ENCODE data around the gene CCDC188.

CCDC188 gene

GRCh38 chr22:20185750-20186149, 34.9 kb upstream of the CCDC188 start:
- no peak for DNase-seq (ENCODE audit: low read depth in 1 of 2, low spot score in 1 of 2)

- no peak for DNase-seq (ENCODE audit: low read depth in 1 of 2, low spot score in 1 of 2)
These were observed 33.8 kb upstream of the CCDC188 start for GRCh38 chr22:20184501-20185165.

- DNase-seq (ENCODE audit: low read depth in 1 of 2, low spot score in 1 of 2): no peak
These were observed 33.0 kb upstream of the CCDC188 start for GRCh38 chr22:20183823-20184222.

GRCh38 chr22:20183101-20183500, 32.2 kb upstream of the CCDC188 start:
- no peak for DNase-seq (ENCODE audit: low read depth in 1 of 2, low spot score in 1 of 2)

GRCh38 chr22:20182365-20182764, 31.5 kb upstream of the CCDC188 start:
- no peak for DNase-seq (ENCODE audit: low read depth in 1 of 2, low spot score in 1 of 2)

- DNase-seq (ENCODE audit: low read depth in 1 of 2, low spot score in 1 of 2): no peak
These were observed 31.0 kb upstream of the CCDC188 start for GRCh38 chr22:20181884-20182236.

- no peak for DNase-seq (ENCODE audit: low read depth in 1 of 2, low spot score in 1 of 2)
These were observed 30.5 kb upstream of the CCDC188 start for GRCh38 chr22:20181194-20181883.

- DNase-seq (ENCODE audit: low read depth in 1 of 2, low spot score in 1 of 2): no peak
These were observed 29.8 kb upstream of the CCDC188 start for GRCh38 chr22:20180640-20181039.

GRCh38 chr22:20180245-20180630, 29.4 kb upstream of the CCDC188 start:
- no peak for DNase-seq (ENCODE audit: low read depth in 1 of 2, low spot score in 1 of 2)

GRCh38 chr22:20179455-20180244, 28.8 kb upstream of the CCDC188 start:
- no peak for DNase-seq (ENCODE audit: low read depth in 1 of 2, low spot score in 1 of 2)

GRCh38 chr22:20178915-20179227, 28.0 kb upstream of the CCDC188 start:
- DNase-seq (ENCODE audit: low read depth in 1 of 2, low spot score in 1 of 2): no peak

- DNase-seq (ENCODE audit: low read depth in 1 of 2, low spot score in 1 of 2): no peak
These were observed 27.4 kb upstream of the CCDC188 start for GRCh38 chr22:20178075-20178914.

- no peak for DNase-seq (ENCODE audit: low read depth in 1 of 2, low spot score in 1 of 2)
These were observed 26.5 kb upstream of the CCDC188 start for GRCh38 chr22:20177217-20177911.

- no peak for DNase-seq (ENCODE audit: low read depth in 1 of 2, low spot score in 1 of 2)
These were observed 25.7 kb upstream of the CCDC188 start for GRCh38 chr22:20176421-20177085.

GRCh38 chr22:20175597-20175900, 24.7 kb upstream of the CCDC188 start:
- no peak for DNase-seq (ENCODE audit: low read depth in 1 of 2, low spot score in 1 of 2)

- no peak for DNase-seq (ENCODE audit: low read depth in 1 of 2, low spot score in 1 of 2)
These were observed 24.1 kb upstream of the CCDC188 start for GRCh38 chr22:20174785-20175596.

GRCh38 chr22:20173772-20174171, 22.9 kb upstream of the CCDC188 start:
- no peak for DNase-seq (ENCODE audit: low read depth in 1 of 2, low spot score in 1 of 2)

GRCh38 chr22:20173246-20173645, 22.4 kb upstream of the CCDC188 start:
- DNase-seq (ENCODE audit: low read depth in 1 of 2, low spot score in 1 of 2): no peak

GRCh38 chr22:20172141-20172613, 21.3 kb upstream of the CCDC188 start:
- no peak for DNase-seq (ENCODE audit: low read depth in 1 of 2, low spot score in 1 of 2)

All from activated T-helper 1 cell treated with anti-CD3 and anti-CD28 coated beads, Interleukin-2, amount 50 U/mL, for 16 hours (primary cell).